ENCODE data around the gene PRKAG1.
A peak's percentile ranks its signal among the peaks of the same experiment; 100 is the strongest.
"Not testable (repeated sequence)": the region's sequence is repeated elsewhere in the genome, so short reads cannot be mapped to it uniquely, and the experiment has no call there.

PRKAG1 gene

GRCh38 chr12:49018261-49019119, at the start of gene PRKAG1:
PRKAG1 (minus strand) TSS chr12:49018776; CDS start chr12:49018740, 36 bp downstream.
- DNase-seq (ENCODE audit: low read depth): peak; percentile 94

- no peak for DNase-seq (ENCODE audit: low read depth)
Observed at GRCh38 chr12:49066120-49066519, 47.5 kb upstream of the PRKAG1 start.

DNA sequence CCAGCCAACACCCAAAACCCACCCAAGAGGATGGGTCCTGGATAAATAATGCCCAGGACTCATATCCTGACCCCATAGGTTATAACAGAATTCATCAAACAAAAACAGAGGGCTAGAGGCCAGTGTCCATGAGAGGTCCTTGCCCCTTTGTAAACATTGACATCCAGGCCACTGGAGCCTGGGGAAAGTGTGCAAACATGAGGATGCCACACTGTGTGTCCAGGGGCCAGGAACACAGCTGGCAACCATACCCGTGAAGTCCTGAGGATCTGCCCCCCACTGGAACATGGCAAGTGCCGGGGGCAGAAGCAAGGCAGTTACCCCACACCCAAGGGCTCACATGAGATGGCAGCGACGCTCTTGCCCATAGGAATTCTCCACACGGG, 46.2 kb upstream of the PRKAG1 start:
- DNase-seq (ENCODE audit: low read depth): no peak

DNA sequence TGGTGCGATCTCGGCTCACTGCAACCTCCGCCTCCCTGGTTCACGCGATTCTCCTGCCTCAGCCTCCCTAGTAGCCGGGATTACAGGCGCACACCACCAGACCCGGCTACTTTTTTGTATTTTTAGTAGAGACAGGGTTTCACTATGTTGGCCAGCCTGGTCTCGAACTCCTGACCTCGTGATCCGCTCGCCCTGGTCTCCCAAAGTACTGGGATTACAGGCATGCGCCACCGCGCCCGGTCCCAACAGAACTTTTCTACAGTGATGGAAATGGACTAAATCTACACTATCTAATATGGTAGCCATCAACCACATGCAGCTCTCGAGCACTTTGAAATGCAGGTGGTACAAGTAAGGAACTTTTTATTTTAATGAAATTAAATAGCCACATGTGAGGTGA, 43.3 kb upstream of the PRKAG1 start:
- not testable (repeated sequence) for DNase-seq (ENCODE audit: low read depth)

GRCh38 chr12:49061157-49061650, 42.6 kb upstream of the PRKAG1 start:
- DNase-seq (ENCODE audit: low read depth): no peak

DNA sequence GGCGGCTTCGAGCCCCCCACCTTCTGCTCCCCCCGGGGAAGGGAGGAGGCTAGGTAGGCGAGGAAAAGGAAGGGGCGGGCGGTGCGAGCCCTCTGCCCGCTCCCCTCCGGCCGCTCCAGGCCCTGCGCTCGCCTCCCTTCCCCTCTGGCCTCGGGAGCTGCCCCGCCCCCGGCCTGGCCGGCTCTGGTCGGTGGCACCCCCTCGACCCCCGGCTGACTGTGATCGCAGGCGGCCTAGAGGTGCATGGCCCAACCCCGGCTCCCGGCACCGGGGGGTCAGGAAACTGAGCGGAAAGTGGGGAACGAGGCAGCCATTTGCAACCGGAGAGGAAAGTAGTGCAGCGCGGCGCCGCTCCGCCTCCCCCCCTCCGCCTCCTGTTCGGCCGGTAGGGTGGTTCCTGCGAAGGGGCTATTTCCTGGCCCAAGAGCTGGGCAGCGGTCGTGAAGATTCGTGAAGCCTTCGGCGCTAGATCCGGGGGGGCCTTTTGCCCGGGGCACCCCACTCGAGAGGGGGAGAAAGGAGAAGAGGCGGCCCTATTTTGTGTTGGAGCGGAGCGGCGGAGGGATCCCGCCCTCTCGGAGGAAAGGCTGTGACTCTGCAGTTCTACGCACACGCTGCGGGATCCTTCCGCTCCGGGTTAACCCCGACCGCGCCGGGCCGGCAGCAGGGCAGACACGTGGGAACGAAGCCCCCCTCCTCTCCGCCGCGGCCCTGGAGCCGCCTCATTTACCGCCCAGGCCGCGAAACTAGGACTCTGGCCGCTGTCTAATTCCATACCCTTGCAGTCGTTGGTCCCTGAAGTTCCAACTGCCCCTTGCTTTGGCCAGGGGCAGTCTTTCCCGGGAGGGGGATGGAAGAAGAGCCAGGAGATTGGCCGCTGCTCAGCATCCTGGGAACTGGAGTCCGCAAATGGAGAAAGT, 41.9 kb upstream of the PRKAG1 start, which contains the start of gene KMT2D:
Gene KMT2D, minus strand, starts transcription at position 558 of the 920 bp plus-strand sequence. CDS start 5,470 bp downstream, outside the sequence.
- peak; percentile 96 for DNase-seq (ENCODE audit: low read depth)

GRCh38 chr12:49059299-49060171, 41.0 kb upstream of the PRKAG1 start:
- DNase-seq (ENCODE audit: low read depth): peak; percentile 16

- no peak for DNase-seq (ENCODE audit: low read depth)
Observed at GRCh38 chr12:49059045-49059298, 40.4 kb upstream of the PRKAG1 start.

DNA sequence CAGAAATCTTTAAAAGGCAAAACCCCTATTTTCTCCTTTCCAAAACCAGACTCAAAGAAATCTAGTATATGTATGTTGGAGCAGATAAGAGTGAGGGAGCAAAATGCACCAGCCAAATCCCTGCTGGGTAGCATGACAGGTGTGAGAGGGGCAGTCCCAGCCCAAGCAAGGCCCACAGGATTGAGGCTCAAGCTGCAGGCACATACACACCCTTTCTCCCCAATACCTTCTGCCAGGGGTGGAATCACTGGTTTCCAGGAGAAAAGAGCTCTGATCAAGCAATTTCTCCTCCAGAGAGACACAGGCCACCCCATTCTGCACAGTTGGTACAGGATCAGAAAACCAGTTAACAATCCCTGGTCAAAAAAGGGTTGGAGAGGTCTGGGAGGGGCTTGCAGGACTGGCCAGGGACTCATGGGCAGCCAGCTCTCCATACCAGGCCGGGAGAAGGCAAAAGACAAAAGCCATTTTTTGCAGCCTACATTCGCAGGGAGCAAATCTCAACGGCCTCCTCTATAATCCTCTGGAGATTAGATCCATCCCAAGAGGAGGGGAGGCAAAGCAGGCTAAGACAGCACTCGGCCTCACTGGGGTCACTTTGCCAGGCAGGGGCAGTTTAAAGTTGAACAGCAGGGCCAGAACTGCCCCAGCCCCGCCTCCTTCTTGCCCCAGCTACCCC, 39.9 kb upstream of the PRKAG1 start:
- DNase-seq (ENCODE audit: low read depth): no peak

DNA sequence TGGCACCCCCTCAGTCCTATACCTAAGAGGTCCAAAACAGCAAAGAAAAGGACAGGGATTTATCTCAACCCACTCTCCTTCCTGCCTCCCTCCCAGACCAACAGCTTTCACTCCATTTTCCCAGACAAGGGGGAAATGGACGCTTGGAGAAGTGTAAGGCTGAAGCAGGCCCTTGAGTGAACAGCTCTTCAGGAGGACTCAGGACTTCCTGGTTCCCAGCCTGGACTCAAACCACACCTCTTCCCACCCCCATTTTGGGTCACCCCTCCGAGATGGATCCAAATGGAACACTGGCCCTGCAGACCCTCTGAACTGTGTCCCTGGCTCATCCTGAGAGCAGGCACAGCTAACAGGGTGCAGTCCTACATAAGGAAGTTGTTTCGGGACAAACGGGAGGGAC, 39.3 kb upstream of the PRKAG1 start:
- no peak for DNase-seq (ENCODE audit: low read depth)

DNA sequence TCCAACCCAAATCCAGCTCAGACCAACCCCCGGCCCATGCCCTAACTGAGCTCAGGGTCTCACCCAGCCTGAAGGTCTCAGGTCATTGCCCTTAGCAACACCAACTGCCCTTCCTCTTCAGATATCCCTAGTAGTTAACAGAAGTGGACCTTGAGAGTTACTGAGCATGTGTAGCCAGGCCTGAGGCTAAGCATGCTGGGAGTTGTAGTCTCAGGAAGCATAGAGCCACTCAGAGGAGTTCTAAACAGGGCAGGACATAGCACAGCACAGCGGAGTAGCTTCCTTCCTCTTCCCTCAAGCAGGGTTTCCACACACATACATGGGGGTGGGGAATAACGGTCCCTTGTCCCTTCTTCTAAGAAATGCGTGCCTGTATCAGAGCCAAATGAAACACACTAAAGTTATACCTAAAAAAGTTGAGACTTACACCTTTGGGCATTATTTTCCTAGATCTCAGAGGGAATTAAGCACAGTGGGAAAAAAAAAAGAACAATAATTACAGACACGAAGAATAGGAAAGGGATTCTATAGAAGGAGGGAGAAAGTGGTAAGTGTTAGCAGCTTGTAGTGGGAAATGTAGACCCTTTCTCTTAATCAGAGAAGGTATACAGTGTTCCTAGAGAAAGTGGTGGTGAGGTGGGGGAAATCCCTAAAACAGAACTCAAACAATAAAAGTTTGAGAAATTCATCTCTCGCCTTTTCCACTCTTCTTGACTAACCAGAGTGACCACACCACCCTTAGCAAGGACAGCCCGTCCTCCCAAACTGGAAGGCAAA, 37.6 kb upstream of the PRKAG1 start:
- peak; percentile 86 for DNase-seq (ENCODE audit: low read depth)

DNA sequence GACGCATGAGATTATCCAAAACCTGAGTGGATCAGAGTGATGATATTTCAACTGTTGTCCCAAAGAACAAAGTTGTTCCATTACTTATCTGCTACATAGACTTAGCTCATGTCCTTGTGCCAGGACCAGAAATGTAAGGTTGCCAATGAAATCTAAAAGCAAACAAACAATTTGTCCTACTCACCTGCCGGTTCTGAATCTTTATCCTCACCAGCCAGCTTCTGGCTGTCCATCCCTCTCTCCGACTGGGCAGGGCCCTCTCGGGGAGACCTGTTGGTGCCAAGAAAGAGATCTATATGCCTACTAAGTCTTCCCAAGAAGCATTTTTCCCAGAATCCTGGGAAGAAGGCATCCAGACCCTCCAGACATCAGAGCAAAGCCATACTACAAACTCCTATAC, 36.5 kb upstream of the PRKAG1 start:
- no peak for DNase-seq (ENCODE audit: low read depth)

GRCh38 chr12:49054524-49054923, 35.9 kb upstream of the PRKAG1 start:
- no peak for DNase-seq (ENCODE audit: low read depth)

DNA sequence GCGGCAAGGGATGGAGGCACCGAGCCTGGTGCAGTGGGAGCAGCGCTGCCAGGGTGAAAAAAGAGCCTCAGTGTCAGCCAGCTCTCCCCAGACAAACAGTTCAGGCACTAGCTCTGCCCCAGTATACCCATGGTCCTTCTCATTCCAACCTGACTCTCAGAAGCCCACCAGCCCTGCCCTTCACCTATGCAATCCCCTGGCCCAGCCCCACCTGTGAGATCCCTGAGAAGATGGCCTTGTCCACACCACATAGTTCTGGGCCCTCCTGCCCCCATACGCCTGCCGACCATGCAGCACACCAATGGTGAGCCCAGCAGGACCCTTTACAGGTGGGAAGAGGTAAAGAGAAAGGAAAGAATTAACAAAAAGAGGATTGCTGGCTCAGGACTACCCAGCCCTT, 35.5 kb upstream of the PRKAG1 start:
- DNase-seq (ENCODE audit: low read depth): no peak

DNA sequence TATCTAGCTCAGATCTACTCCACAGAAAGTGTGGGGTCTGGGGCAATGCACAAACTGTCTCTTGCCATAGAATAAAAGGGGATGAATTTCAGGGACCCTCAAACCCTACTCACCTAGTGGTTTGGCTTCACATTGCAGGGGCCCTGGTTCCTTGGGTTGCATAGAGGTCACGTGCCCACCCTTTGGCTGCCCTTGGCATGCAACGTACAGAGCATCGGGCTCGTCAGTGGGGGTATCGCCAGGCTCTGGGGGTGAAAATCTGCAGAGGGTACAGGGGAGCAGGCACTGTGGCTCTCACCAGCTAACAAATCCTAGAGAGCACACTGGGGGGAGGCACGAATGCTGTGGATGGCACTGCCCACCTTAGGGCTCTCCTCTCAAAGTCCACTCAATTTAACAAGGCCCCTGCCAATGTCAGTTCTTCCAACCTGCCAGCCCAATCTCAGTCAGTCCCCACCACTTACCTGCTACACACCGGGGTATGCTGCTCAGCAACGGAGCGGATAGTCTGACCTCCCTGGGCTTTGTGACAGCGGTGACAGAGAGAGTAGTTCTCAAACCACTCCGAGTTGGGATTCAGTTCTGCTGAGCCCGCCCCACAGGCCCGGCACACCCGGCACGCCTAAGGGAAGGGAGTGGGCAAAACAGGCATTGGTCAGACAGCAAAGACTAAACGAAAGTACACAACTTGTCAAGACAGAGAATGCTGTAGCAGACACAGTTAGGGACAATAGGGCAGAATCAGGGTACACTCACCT, 34.1 kb upstream of the PRKAG1 start:
- DNase-seq (ENCODE audit: low read depth): no peak

DNA sequence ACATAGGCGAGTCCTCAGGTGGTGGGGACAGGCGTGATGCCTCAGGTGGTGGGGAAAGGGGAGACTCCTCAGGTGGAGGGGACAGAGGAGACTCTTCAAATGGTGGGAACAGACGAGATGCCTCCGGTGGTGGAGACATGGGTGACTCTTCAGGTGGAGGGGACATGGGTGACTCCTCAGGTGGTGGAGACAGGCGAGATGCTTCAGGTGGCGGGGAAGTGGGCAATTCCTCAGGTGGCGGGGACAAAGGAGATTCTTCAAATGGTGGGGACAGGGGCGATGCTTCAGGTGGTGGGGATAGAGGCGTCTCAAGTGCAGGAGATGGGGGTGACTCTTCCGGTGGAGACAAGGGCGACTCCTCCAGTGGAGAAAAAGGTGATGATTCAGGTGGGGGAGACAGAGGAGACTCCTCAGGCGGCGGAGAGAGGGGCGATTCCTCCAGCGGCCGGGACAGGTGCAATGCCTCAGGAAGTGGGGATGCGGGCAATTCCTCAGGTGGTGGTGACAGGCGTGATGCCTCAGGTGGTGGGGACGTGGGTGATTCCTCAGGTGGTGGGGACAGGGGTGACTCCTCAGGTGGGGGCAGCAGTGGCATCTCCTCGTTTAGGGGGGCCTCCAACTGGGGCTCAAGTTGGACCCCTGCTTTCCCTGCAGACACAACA, 33.3 kb upstream of the PRKAG1 start:
- DNase-seq (ENCODE audit: low read depth): no peak

DNA sequence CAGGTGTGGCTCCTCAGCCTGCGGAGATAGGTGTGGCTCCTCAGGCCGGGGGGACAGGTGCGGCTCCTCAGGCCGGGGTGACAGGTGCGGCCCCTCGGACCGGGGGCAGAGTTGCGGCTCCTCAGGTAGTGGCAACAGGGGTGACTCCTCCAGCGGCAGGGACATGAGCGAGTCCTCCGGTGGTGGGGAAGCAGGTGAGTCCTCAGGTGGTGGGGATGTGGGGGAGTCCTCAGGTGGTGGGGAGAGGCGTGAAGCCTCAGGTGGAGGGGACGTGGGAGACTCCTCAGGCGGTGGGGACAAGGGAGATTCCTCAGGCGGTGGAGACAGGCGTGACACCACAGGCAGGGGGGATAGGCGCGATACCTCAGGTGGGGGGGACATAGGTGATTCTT, 32.8 kb upstream of the PRKAG1 start:
- no peak for DNase-seq (ENCODE audit: low read depth)

DNA sequence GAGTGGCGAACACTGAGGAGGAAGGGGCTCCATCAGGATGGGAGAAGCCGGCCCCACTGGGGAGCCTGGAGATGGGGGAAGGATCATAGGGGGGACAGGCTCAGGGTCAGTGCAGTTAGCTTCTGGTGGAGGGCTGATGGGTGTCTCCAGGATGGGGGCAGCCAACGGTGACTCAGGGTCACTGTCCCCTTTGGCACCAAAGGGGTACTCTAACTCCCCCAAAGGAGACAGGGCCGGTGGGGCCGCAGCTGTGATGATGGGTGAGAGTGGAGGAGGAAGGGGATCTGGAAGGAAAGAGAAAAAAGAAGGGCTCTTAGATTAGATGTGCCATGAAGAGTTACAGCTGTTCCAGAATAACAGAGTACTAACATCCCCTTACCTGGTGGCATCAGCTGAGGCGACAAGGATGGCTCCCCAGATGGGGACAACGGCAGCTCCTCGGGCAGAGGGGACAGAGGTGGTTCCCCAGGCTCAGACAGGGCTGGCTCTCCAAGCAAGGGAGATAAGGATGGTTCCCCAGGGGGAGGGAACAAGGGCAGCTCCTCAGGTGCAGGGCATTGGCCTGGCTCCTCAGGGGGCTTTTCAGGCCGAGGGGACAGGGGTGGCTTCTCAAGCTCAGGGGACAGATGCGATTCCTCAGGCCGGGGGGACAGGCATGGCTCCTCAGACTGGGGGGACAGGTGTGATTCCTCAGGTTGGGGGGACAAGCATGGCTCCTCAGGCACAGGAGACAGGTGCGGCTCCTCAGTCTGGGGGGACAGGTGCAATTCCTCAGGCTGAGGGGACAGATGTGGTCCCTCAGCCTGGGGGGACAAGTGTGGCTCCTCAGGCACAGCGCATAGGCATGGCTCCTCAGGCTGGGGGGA, 32.2 kb upstream of the PRKAG1 start:
- DNase-seq (ENCODE audit: low read depth): no peak

All from amniotic epithelial cell (primary cell).